ENCODE measurements around the gene DEPDC1.
A peak's percentile ranks its signal among the peaks of the same experiment; 100 is the strongest.
"Not testable (repeated sequence)": the region's sequence is repeated elsewhere in the genome, so short reads cannot be mapped to it uniquely, and the experiment has no call there.

The DEPDC1 gene

GRCh38 chr1:68496680-68497357 lies at the start of gene DEPDC1:
Gene DEPDC1, minus strand, starts transcription at chr1:68497082. Its CDS starts 83 bp downstream, at chr1:68496999.
- DNase-seq (ENCODE audit: low read depth in 2 of 2): peak; percentile 32 to 61

GRCh38 chr1:68544651-68545050 lies 47.8 kb upstream of the DEPDC1 start:
- DNase-seq (ENCODE audit: low read depth in 2 of 2): no peak

- DNase-seq (ENCODE audit: low read depth in 2 of 2): no peak
Observed at GRCh38 chr1:68542586-68542985, 45.7 kb upstream of the DEPDC1 start.

- DNase-seq (ENCODE audit: low read depth in 2 of 2): no peak
Observed at GRCh38 chr1:68538941-68539340, 42.1 kb upstream of the DEPDC1 start.

- DNase-seq (ENCODE audit: low read depth in 2 of 2): no peak
Observed at GRCh38 chr1:68528243-68528642, 31.4 kb upstream of the DEPDC1 start.

GRCh38 chr1:68525781-68526180 lies 28.9 kb upstream of the DEPDC1 start:
- DNase-seq (ENCODE audit: low read depth in 2 of 2): no peak

GRCh38 chr1:68521286-68521685 lies 24.4 kb upstream of the DEPDC1 start:
- no peak for DNase-seq (ENCODE audit: low read depth in 2 of 2)

DNA sequence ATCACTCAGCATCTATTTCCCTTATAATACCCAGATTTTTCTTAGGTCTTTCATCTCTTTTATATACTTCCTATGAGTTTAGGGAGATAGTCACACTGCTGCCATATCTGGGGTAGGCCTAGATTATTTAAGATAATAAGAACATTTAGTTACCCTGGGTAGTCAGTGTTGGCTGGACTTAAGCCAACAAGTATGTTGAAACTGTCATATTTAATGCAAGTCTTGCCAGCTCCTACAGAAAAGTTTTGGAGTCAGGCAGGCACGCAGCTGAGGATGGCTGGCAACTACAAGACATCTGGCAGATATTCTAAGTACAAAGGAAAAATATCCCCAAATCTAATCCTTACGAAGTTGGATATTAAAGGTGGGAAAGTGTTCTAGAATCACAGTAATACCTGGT lies 19.2 kb upstream of the DEPDC1 start:
- no peak for DNase-seq (ENCODE audit: low read depth in 2 of 2)

DNA sequence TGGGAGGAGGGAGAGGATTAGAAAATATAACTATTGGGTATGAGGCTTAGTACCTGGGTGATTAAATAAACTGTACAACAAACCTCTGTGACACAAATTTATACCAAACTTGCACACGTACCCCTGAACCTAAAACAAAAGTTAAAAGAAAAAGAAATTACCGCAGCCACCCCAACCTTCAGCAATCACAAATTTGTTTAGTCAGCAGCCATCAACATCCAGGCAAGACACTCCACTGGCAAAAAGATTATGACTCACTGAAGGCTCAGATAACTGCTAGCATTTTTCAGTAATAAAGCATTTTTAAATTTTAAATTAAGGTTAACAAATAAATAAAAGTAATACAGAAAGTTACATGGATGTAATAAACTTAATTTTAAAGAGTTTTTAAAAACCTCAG lies 14.4 kb upstream of the DEPDC1 start:
- no peak for DNase-seq (ENCODE audit: low read depth in 2 of 2)

DNA sequence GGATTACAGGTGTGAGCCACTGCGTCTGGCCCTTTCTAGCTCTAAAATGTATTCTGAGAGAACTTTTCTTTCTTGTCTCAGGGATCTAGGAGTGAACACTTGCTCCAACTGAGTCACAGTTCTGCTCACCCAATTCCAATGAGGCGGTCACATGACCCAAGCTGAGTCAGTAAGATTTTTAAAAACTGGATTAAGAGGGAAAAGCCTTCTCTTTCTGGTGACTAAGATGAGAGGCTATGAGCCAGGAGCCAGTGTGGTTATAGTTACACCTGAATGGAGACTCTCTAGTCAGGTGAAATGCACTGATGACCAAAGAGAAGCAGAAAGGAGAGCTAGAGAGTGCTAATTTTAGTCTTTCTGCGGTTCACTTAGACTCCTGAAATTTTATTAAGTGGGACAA lies 9.5 kb upstream of the DEPDC1 start:
- no peak for DNase-seq (ENCODE audit: low read depth in 2 of 2)

DNA sequence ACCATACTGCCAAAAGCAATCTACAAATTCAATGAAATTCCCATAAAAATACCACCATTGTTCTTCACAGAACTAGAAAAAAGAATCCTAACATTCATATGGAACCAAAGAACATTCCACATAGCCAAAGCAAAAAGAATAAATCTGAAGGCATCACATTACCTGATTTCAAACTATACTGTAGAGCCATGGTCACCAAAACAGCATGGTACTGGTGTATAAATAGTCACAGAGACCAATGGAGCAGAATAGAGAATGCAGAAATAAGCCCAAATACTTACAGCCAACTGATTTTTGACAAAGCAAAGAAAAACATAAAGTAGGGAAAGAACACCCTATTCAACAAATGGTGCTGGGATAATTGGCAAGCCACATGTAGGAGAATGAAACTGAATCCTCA lies 6.2 kb upstream of the DEPDC1 start:
- DNase-seq (ENCODE audit: low read depth in 2 of 2): no peak

DNA sequence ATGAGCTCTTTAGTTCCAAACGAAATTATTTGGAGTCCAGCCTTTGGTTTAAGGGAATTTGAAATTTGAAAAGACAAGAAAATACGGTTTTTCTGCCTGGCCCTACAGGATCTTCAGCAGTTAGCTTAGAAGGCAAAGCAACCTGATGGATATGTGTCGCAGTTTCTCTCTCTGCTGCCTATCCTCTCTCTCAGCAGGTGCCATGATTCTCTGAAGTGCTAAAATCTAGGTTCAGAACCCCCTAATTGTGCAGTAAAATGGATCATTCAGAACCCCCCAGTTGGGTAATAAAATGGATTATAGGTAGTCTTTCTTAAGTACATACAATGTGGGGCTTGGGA lies 446 bp upstream of the DEPDC1 start:
- no peak for DNase-seq (ENCODE audit: low read depth in 2 of 2)

- no peak for DNase-seq (ENCODE audit: low read depth in 2 of 2)
Observed at GRCh38 chr1:68495968-68496679, 758 bp downstream of the DEPDC1 start.

DNA sequence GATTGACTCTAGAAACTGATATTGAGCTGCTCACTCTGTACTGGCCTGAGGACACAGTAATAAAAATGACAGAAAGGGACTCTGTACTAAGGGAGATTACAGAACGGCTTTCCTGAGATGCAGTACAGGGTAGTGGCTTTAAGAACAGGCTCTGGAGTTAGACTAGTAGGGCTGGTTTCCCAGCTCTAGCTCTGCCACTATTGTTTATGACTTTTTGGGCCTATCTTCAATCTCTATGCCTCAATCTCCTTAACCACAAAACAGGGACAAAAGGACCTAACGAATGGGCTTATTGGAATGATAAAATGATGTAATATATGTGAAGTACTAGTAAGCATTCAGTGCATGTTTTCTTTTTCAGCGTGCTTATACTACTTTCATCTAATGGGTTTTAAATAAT lies 1.4 kb downstream of the DEPDC1 start:
- DNase-seq (ENCODE audit: low read depth in 2 of 2): no peak

DNA sequence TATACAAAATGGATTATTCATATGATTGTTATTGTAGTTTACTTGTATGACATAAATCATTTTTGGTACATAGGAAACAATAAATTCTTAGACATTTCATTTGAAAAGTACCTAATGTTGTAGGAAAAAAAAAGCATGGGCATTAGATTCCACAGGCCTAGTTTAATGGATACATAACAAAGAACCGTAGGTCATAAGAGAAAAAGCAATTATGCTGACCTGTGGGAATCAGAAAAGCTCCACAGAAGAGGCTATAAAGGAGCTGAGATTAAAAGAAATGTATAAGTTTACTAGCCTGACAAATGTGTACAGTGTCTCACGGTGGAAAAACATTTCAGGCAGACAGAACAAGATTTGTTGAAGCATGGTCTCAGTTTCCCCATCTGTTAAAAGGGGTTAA lies 3.7 kb downstream of the DEPDC1 start:
- DNase-seq (ENCODE audit: low read depth in 2 of 2): no peak

DNA sequence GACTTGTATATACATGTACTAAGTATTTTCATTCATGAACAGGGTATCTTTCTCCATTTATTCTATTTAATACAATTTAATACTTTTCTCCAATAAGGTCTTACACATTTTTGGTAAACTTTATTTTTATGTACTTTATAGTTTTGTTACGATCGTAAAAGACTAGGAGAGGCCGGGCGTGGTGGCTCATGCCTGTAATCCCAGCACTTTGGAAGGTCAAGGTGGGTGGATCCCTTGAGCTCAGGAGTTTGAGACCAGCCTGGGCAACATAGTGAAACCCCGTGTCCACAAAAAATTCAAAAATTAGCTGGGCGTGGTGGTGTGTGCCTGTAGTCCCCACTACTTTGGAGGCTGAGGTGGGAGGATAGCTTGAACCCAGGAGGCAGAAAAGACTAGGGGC lies 4.6 kb downstream of the DEPDC1 start:
- DNase-seq (ENCODE audit: low read depth in 2 of 2): not testable (repeated sequence)

- DNase-seq (ENCODE audit: low read depth in 2 of 2): no peak
Observed at GRCh38 chr1:68490046-68490651, 6.7 kb downstream of the DEPDC1 start.

GRCh38 chr1:68485431-68486022 lies 11.4 kb downstream of the DEPDC1 start:
- DNase-seq (ENCODE audit: low read depth in 2 of 2): no peak

- DNase-seq (ENCODE audit: low read depth in 2 of 2): no peak
Observed at GRCh38 chr1:68484618-68485017, 12.3 kb downstream of the DEPDC1 start.

DNA sequence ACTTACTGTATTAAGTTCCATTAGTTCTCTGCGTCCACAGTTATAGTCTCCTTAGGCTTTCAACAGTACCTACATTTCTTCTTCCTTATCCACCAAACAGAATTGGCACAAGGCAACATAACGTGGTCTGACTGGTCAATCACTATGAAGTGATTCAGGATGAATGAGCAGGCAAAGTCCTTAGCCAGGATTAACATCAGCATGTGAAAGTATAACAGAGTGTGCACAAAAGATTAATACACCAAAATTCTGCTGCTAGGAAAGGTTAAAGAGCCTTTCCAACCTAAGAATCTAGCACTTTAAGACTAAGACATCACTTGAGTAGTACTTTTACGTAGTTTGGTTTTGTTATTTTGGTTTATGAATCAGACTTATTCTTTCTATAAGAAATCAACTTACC lies 15.8 kb downstream of the DEPDC1 start:
- DNase-seq (ENCODE audit: low read depth in 2 of 2): no peak

DNA sequence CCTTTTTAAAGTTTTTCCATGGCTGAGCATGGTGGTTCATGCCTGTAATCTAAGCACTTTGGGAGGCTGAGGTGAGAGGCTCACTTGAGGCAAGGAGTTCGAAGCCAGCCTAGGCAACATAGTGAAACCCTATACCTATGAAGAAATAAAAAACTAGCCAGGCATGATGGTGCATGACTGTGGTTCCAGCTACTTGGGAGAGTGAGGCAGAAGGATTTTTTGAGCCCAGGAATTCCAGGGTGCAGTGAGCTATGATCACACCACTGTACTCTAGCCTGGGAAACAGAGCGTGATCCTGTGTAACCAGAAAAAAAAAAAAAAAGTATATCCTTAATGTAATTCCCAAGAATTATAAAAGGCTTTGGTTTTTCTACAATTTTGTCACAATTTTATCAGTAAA lies 17.4 kb downstream of the DEPDC1 start:
- no peak for DNase-seq (ENCODE audit: low read depth in 2 of 2)

GRCh38 chr1:68478662-68479061 lies 18.2 kb downstream of the DEPDC1 start:
- DNase-seq (ENCODE audit: low read depth in 2 of 2): no peak

GRCh38 chr1:68476626-68477025 lies 20.3 kb downstream of the DEPDC1 start:
- not testable (repeated sequence) for DNase-seq (ENCODE audit: low read depth in 2 of 2)

Measured in stimulated activated CD4-positive, alpha-beta T cell treated with anti-CD3 and anti-CD28 coated beads, Interleukin-1b, Interleukin-23, amount 100 ng/mL, for 4 hours (primary cell).